ENCODE results near the gene KAZN. TPM values are rescaled to one million over a fixed set of nuclear protein-coding genes. Genes with fewer than 3 reads are reported as not detected.

The KAZN gene
- total and polyA plus RNA-seq, 2 of the 8 experiments (the other 6 are each of a cell fraction or from before 2014, with no cell fraction given), result 3.7 to 11.8 TPM

DNA sequence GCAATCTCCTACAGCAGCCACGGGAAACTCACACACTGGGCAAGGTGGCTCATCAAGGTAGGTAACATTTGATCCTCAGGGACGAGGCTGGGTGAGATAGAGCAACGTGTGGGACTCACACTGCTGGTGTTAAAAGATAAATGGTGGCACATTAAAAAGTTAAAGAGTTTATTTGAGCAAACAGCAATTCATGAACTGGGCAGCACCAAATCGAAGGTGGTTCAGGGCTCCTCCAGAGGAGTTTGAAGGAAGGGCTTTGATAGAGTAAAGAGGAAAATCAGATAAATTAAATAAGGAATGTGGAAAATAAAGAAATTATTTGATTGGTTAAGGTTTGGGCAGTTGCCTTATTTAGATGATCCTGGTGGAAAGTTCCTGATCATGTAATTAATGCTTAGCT lies 531.5 kb downstream of the KAZN start:
- WGBS, 2 experiments (ENCODE audit: extremely low coverage in 1 of 2, insufficient coverage in 1 of 2, insufficient read length in 1 of 2, insufficient replicate concordance in 2 of 2, low coverage in 1 of 2, low lambda C conversion rate in 2 of 2, missing lambda C conversion rate in 1 of 2), result 89% methylated on average over 4 of the region's 4 CpGs; no CpG with 5 or more reads in 1 of the 2 experiments
- no peak overlapping the region for H3K4me3 ChIP-seq (ENCODE audit: extremely low read depth in 1 of 4, insufficient read depth in 2 of 4, low read depth in 3 of 4, low read length in 4 of 4)
- H3K27me3 ChIP-seq (replicated peaks in 1 of 4; ENCODE audit: control insufficient read depth in 3 of 4, extremely low read depth in 1 of 4, insufficient read depth in 3 of 4, low read length in 3 of 4), result no peaks in the 10 kb centered on the region; a peak in 1 of 7 replicates
- no peaks in the 10 kb centered on the region for H3K79me2 ChIP-seq (ENCODE audit: control insufficient read depth in 1 of 2, insufficient read depth in 2 of 2, low read length in 2 of 2)
- H3K4ac ChIP-seq (replicated peaks; ENCODE audit: insufficient read length, low read depth, low read length), result no peak overlapping the region
- H3K23ac ChIP-seq (ENCODE audit: insufficient read length), result no peak overlapping the region
- H2BK5ac ChIP-seq (ENCODE audit: low read depth, low read length), result no peak overlapping the region
- no peak overlapping the region for H2BK120ac ChIP-seq (replicated peaks; ENCODE audit: low read depth, low read length)
- H3K4me1 ChIP-seq (replicated peaks in 1 of 4; ENCODE audit: control insufficient read depth in 3 of 4, insufficient read depth in 4 of 4, low read length in 3 of 4), result peaks cover 0 to 2% (median 0%) of the 10 kb centered on the region in 4 experiments; a peak in 2 of 7 replicates
- ChIA-PET POLR2A (ENCODE audit: partially characterized antibody) (no interaction called here), CTCF (ENCODE audit: partially characterized antibody) (interaction anchor here (0.6 to 4.3 kb wide), 10 partner anchors 8 to 190 kb away, joined by 3 to 49 read pairs (median 7); no protein-coding TSS in a partner anchor)
- no peaks in the 10 kb centered on the region for H3K36me3 ChIP-seq (ENCODE audit: control insufficient read depth in 2 of 4, insufficient read depth in 4 of 4, low read length in 3 of 4)
- FAIRE-seq, result no peak
- no peaks in the 10 kb centered on the region for H3K23me2 ChIP-seq (ENCODE audit: low read depth, low read length)
- H4K20me1 ChIP-seq (replicated peaks in 1 of 2; ENCODE audit: control insufficient read depth in 1 of 2, insufficient read depth in 2 of 2, low read length in 2 of 2), result no peaks in the 10 kb centered on the region
- H2AFZ ChIP-seq (ENCODE audit: low read length), result no peak overlapping the region
- H2BK12ac ChIP-seq (ENCODE audit: low read depth, low read length), result no peak overlapping the region
- H3K14ac ChIP-seq (ENCODE audit: insufficient read length), result no peak overlapping the region
- H4K5ac ChIP-seq (ENCODE audit: insufficient read length, low read depth, low read length), result no peak overlapping the region
- DNase-seq (ENCODE audit: low read depth in 1 of 2, low spot score in 2 of 2), result no peak
- H4K8ac ChIP-seq (ENCODE audit: extremely low read depth, insufficient read depth, low read length), result no peak overlapping the region
- peaks cover 0 to 3% of the 10 kb centered on the region in 2 experiments; a peak in 1 of 4 replicates for H3K9me3 ChIP-seq (ENCODE audit: insufficient read depth in 2 of 2, low read depth in 1 of 2, low read length in 1 of 2)
- H2AK5ac ChIP-seq (ENCODE audit: low read depth, low read length), result no peak overlapping the region
- H3K4me2 ChIP-seq (ENCODE audit: insufficient read depth in 1 of 2, low read depth in 2 of 2, low read length in 2 of 2), result no peak overlapping the region
- no peak overlapping the region for H3K56ac ChIP-seq (replicated peaks; ENCODE audit: insufficient read length, low read depth, low read length)
- H2BK15ac ChIP-seq (ENCODE audit: low read length), result no peak overlapping the region
- no peaks in the 10 kb centered on the region for H3K79me1 ChIP-seq (ENCODE audit: low read depth, low read length)
- no peak overlapping the region for H3K18ac ChIP-seq (ENCODE audit: extremely low read depth, low read length)
- H2BK20ac ChIP-seq (ENCODE audit: low read length), result no peak overlapping the region
- no peak overlapping the region for H3K27ac ChIP-seq (ENCODE audit: low read depth, low read length)
- H3K9ac ChIP-seq (replicated peaks in 1 of 4; ENCODE audit: extremely low read depth in 1 of 4, low read depth in 3 of 4, low read length in 3 of 4), result no peak overlapping the region
- no peak overlapping the region for H4K91ac ChIP-seq (replicated peaks; ENCODE audit: insufficient read length, low read length)
- TF ChIP-seq CBX5 (IDR thresholded peaks at IDR 0.05; ENCODE audit: low read depth, low read length) (no peak), CHD2 (IDR thresholded peaks at IDR 0.05; ENCODE audit: low read length) (no peak), KDM4A (IDR thresholded peaks at IDR 0.05; ENCODE audit: low read depth, low read length, severe bottlenecking) (no peak), TAF7 (optimal IDR thresholded peaks at IDR 0.05; ENCODE audit: borderline replicate concordance, low read depth, low read length) (no peak), ZNF274 (IDR thresholded peaks at IDR 0.05; ENCODE audit: borderline replicate concordance, extremely low read depth, low read length) (no peak), RXRA (IDR thresholded peaks at IDR 0.05; ENCODE audit: insufficient read depth, low read depth, low read length) (no peak), HDAC6 (IDR thresholded peaks at IDR 0.05; ENCODE audit: low read depth, low read length) (no peak), SP2 (IDR thresholded peaks at IDR 0.05; ENCODE audit: low read length) (no peak), SP4 (IDR thresholded peaks at IDR 0.05; ENCODE audit: low read length) (no peak), KDM5A (IDR thresholded peaks at IDR 0.05; ENCODE audit: low read length) (no peak)
- TF ChIP-seq, protein P1, sequence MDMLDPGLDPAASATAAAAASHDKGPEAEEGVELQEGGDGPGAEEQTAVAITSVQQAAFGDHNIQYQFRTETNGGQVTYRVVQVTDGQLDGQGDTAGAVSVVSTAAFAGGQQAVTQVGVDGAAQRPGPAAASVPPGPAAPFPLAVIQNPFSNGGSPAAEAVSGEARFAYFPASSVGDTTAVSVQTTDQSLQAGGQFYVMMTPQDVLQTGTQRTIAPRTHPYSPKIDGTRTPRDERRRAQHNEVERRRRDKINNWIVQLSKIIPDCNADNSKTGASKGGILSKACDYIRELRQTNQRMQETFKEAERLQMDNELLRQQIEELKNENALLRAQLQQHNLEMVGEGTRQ (IDR thresholded peaks at IDR 0.05; ENCODE audit: low read length), result no peak
- TF ChIP-seq, protein P2, sequence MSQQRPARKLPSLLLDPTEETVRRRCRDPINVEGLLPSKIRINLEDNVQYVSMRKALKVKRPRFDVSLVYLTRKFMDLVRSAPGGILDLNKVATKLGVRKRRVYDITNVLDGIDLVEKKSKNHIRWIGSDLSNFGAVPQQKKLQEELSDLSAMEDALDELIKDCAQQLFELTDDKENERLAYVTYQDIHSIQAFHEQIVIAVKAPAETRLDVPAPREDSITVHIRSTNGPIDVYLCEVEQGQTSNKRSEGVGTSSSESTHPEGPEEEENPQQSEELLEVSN (IDR thresholded peaks at IDR 0.05), result no peak
